Measurements from ENCODE around the gene PGLYRP2.

PGLYRP2 gene

GRCh38 chr19:15427991-15428471 lies 51.3 kb downstream of the PGLYRP2 start:
- H3K36me3 ChIP-seq (ENCODE audit: control insufficient read depth in 1 of 2, insufficient read depth in 2 of 2, low read length in 2 of 2), result peaks cover 22 to 58% of the 10 kb centered on the region in 2 donors
- no peaks in the 10 kb centered on the region for H3K27me3 ChIP-seq (ENCODE audit: low read depth, low read length)
- H3K4me1 ChIP-seq (ENCODE audit: control insufficient read depth in 1 of 2, insufficient read depth in 2 of 2, low read length in 2 of 2), result peaks cover 10 to 31% of the 10 kb centered on the region in 2 donors
- no peak overlapping the region for H3K4me3 ChIP-seq (ENCODE audit: low read depth in 1 of 2, low read length in 2 of 2)
- H3K27ac ChIP-seq (ENCODE audit: low read length), result no peak overlapping the region
- H3K9me3 ChIP-seq (ENCODE audit: control insufficient read depth in 1 of 2, low read length in 2 of 2), result peaks cover 0 to 5% of the 10 kb centered on the region in 2 donors

GRCh38 chr19:15427350-15427700 lies 52.0 kb downstream of the PGLYRP2 start:
- no peaks in the 10 kb centered on the region for H3K27me3 ChIP-seq (ENCODE audit: low read depth, low read length)
- H3K36me3 ChIP-seq (ENCODE audit: control insufficient read depth in 1 of 2, insufficient read depth in 2 of 2, low read length in 2 of 2), result peaks cover 25 to 65% of the 10 kb centered on the region in 2 donors
- H3K4me1 ChIP-seq (ENCODE audit: control insufficient read depth in 1 of 2, insufficient read depth in 2 of 2, low read length in 2 of 2), result peaks cover 10 to 31% of the 10 kb centered on the region in 2 donors
- no peak overlapping the region for H3K4me3 ChIP-seq (ENCODE audit: low read depth in 1 of 2, low read length in 2 of 2)
- H3K27ac ChIP-seq (ENCODE audit: low read length), result no peak overlapping the region
- peaks cover 0 to 6% of the 10 kb centered on the region in 2 donors for H3K9me3 ChIP-seq (ENCODE audit: control insufficient read depth in 1 of 2, low read length in 2 of 2)

- H3K36me3 ChIP-seq (ENCODE audit: control insufficient read depth in 1 of 2, insufficient read depth in 2 of 2, low read length in 2 of 2), result peaks cover 25 to 68% of the 10 kb centered on the region in 2 donors
- peaks cover 0 to 6% of the 10 kb centered on the region in 2 donors for H3K9me3 ChIP-seq (ENCODE audit: control insufficient read depth in 1 of 2, low read length in 2 of 2)
- H3K27ac ChIP-seq (ENCODE audit: low read length), result no peak overlapping the region
- H3K27me3 ChIP-seq (ENCODE audit: low read depth, low read length), result no peaks in the 10 kb centered on the region
- peaks cover 9 to 28% of the 10 kb centered on the region in 2 donors for H3K4me1 ChIP-seq (ENCODE audit: control insufficient read depth in 1 of 2, insufficient read depth in 2 of 2, low read length in 2 of 2)
- H3K4me3 ChIP-seq (ENCODE audit: low read depth in 1 of 2, low read length in 2 of 2), result no peak overlapping the region
Observed at GRCh38 chr19:15426485-15427349, 52.6 kb downstream of the PGLYRP2 start.

GRCh38 chr19:15425321-15425950 lies 53.9 kb downstream of the PGLYRP2 start:
- peaks cover 0 to 15% of the 10 kb centered on the region in 2 donors for H3K4me1 ChIP-seq (ENCODE audit: control insufficient read depth in 1 of 2, insufficient read depth in 2 of 2, low read length in 2 of 2)
- H3K36me3 ChIP-seq (ENCODE audit: control insufficient read depth in 1 of 2, insufficient read depth in 2 of 2, low read length in 2 of 2), result peaks cover 25 to 68% of the 10 kb centered on the region in 2 donors
- H3K27ac ChIP-seq (ENCODE audit: low read length), result no peak overlapping the region
- no peaks in the 10 kb centered on the region for H3K27me3 ChIP-seq (ENCODE audit: low read depth, low read length)
- H3K9me3 ChIP-seq (ENCODE audit: control insufficient read depth in 1 of 2, low read length in 2 of 2), result peaks cover 0 to 6% of the 10 kb centered on the region in 2 donors
- no peak overlapping the region for H3K4me3 ChIP-seq (ENCODE audit: low read depth in 1 of 2, low read length in 2 of 2)

- H3K27me3 ChIP-seq (ENCODE audit: low read depth, low read length), result no peaks in the 10 kb centered on the region
- H3K27ac ChIP-seq (ENCODE audit: low read length), result no peak overlapping the region
- H3K36me3 ChIP-seq (ENCODE audit: control insufficient read depth in 1 of 2, insufficient read depth in 2 of 2, low read length in 2 of 2), result peaks cover 25 to 68% of the 10 kb centered on the region in 2 donors
- H3K4me1 ChIP-seq (ENCODE audit: control insufficient read depth in 1 of 2, insufficient read depth in 2 of 2, low read length in 2 of 2), result peaks cover 0 to 10% of the 10 kb centered on the region in 2 donors
- H3K9me3 ChIP-seq (ENCODE audit: control insufficient read depth in 1 of 2, low read length in 2 of 2), result peaks cover 0 to 6% of the 10 kb centered on the region in 2 donors
- H3K4me3 ChIP-seq (ENCODE audit: low read depth in 1 of 2, low read length in 2 of 2), result no peak overlapping the region
Observed at GRCh38 chr19:15424692-15425272, 54.5 kb downstream of the PGLYRP2 start.

- Histone ChIP-seq H3K36me3 (ENCODE audit: control insufficient read depth in 1 of 2, insufficient read depth in 2 of 2, low read length in 2 of 2) (peaks cover 25 to 64% of the 10 kb centered on the region in 2 donors), H3K27ac (ENCODE audit: low read length) (no peak overlapping the region), H3K4me3 (ENCODE audit: low read depth in 1 of 2, low read length in 2 of 2) (no peak overlapping the region), H3K9me3 (ENCODE audit: control insufficient read depth in 1 of 2, low read length in 2 of 2) (peaks cover 0 to 6% of the 10 kb centered on the region in 2 donors), H3K27me3 (ENCODE audit: low read depth, low read length) (no peaks in the 10 kb centered on the region), H3K4me1 (ENCODE audit: control insufficient read depth in 1 of 2, insufficient read depth in 2 of 2, low read length in 2 of 2) (peaks cover 5 to 10% of the 10 kb centered on the region in 2 donors)
Observed at GRCh38 chr19:15424121-15424520, 55.2 kb downstream of the PGLYRP2 start.

DNA sequence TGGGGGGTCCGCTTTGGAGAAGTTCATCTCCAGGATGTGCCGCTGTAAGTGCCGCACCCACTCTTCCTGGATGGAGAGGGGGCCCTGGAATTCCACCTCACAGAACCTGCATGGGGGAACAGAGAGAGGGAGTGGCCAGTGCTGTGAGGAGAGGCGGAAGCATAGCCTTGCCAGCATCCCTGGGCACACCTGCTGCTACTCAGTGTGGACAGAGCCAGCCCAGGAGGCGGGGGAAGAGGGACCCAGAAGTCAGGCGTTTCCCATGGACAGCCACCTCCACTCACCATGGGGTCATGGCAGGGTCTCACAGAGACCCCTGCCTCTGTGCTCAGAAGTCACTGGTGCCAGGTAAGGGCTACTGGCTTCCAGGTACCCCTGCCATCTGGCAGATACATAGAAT lies 56.2 kb downstream of the PGLYRP2 start:
- Histone ChIP-seq H3K36me3 (ENCODE audit: control insufficient read depth in 1 of 2, insufficient read depth in 2 of 2, low read length in 2 of 2) (peaks cover 20 to 56% of the 10 kb centered on the region in 2 donors), H3K27me3 (ENCODE audit: low read depth, low read length) (no peaks in the 10 kb centered on the region), H3K9me3 (ENCODE audit: control insufficient read depth in 1 of 2, low read length in 2 of 2) (peaks cover 0 to 6% of the 10 kb centered on the region in 2 donors), H3K4me3 (ENCODE audit: low read depth in 1 of 2, low read length in 2 of 2) (peak overlapping the region in 1 of 2 donors; percentile 17), H3K27ac (ENCODE audit: low read length) (no peak overlapping the region), H3K4me1 (ENCODE audit: control insufficient read depth in 1 of 2, insufficient read depth in 2 of 2, low read length in 2 of 2) (peaks cover 5% of the 10 kb centered on the region in 2 donors)

GRCh38 chr19:15422296-15423075 lies 56.8 kb downstream of the PGLYRP2 start:
- Histone ChIP-seq H3K4me3 (ENCODE audit: low read depth in 1 of 2, low read length in 2 of 2) (no peak overlapping the region), H3K27ac (ENCODE audit: low read length) (no peak overlapping the region), H3K36me3 (ENCODE audit: control insufficient read depth in 1 of 2, insufficient read depth in 2 of 2, low read length in 2 of 2) (peaks cover 20 to 50% of the 10 kb centered on the region in 2 donors), H3K4me1 (ENCODE audit: control insufficient read depth in 1 of 2, insufficient read depth in 2 of 2, low read length in 2 of 2) (peaks cover 8 to 10% of the 10 kb centered on the region in 2 donors), H3K27me3 (ENCODE audit: low read depth, low read length) (no peaks in the 10 kb centered on the region), H3K9me3 (ENCODE audit: control insufficient read depth in 1 of 2, low read length in 2 of 2) (peaks cover 0 to 6% of the 10 kb centered on the region in 2 donors)

- H3K27me3 ChIP-seq (ENCODE audit: low read depth, low read length), result no peaks in the 10 kb centered on the region
- H3K9me3 ChIP-seq (ENCODE audit: control insufficient read depth in 1 of 2, low read length in 2 of 2), result peaks cover 0 to 6% of the 10 kb centered on the region in 2 donors
- H3K4me1 ChIP-seq (ENCODE audit: control insufficient read depth in 1 of 2, insufficient read depth in 2 of 2, low read length in 2 of 2), result peaks cover 14 to 17% of the 10 kb centered on the region in 2 donors
- H3K36me3 ChIP-seq (ENCODE audit: control insufficient read depth in 1 of 2, insufficient read depth in 2 of 2, low read length in 2 of 2), result peaks cover 19 to 43% of the 10 kb centered on the region in 2 donors
- H3K27ac ChIP-seq (ENCODE audit: low read length), result no peak overlapping the region
- H3K4me3 ChIP-seq (ENCODE audit: low read depth in 1 of 2, low read length in 2 of 2), result no peak overlapping the region
Observed at GRCh38 chr19:15421721-15422260, 57.5 kb downstream of the PGLYRP2 start.

GRCh38 chr19:15421136-15421695 lies 58.1 kb downstream of the PGLYRP2 start:
- H3K4me3 ChIP-seq (ENCODE audit: low read depth in 1 of 2, low read length in 2 of 2), result no peak overlapping the region
- H3K36me3 ChIP-seq (ENCODE audit: control insufficient read depth in 1 of 2, insufficient read depth in 2 of 2, low read length in 2 of 2), result peaks cover 14 to 37% of the 10 kb centered on the region in 2 donors
- peaks cover 0 to 6% of the 10 kb centered on the region in 2 donors for H3K9me3 ChIP-seq (ENCODE audit: control insufficient read depth in 1 of 2, low read length in 2 of 2)
- H3K27me3 ChIP-seq (ENCODE audit: low read depth, low read length), result no peaks in the 10 kb centered on the region
- H3K27ac ChIP-seq (ENCODE audit: low read length), result no peak overlapping the region
- H3K4me1 ChIP-seq (ENCODE audit: control insufficient read depth in 1 of 2, insufficient read depth in 2 of 2, low read length in 2 of 2), result peaks cover 20 to 23% of the 10 kb centered on the region in 2 donors

Data from muscle layer of duodenum (tissue), 2 donors.